Cerebellar cortex (tissue), 1 donor: ENCODE data around the gene SLC29A1.
"Not testable (repeated sequence)": the region's sequence is repeated elsewhere in the genome, so short reads cannot be mapped to it uniquely, and the experiment has no call there.

Source experiments
- DNase-seq: peaks from one replicate; pipeline ENCODE4 v3.0.0-alpha.2; 2015; ENCODE audit warnings: low spot score

SLC29A1 gene

GRCh38 chr6:44222486-44223318 is 693 bp upstream of the SLC29A1 start:
- peak; percentile 47 for DNase-seq

- DNase-seq = peak; percentile 63
Observed at GRCh38 chr6:44224029-44224964, 902 bp downstream of the SLC29A1 start.

- DNase-seq = no peak
Observed at GRCh38 chr6:44224965-44225305, 1.5 kb downstream of the SLC29A1 start.

GRCh38 chr6:44225579-44226325 is 2.4 kb downstream of the SLC29A1 start:
- DNase-seq = no peak

GRCh38 chr6:44226368-44227147 is 3.2 kb downstream of the SLC29A1 start:
- peak; percentile 60 for DNase-seq

- peak; percentile 40 for DNase-seq
Observed at GRCh38 chr6:44227148-44227793, 3.9 kb downstream of the SLC29A1 start.

GRCh38 chr6:44228031-44228430 is 4.6 kb downstream of the SLC29A1 start:
- DNase-seq = no peak

GRCh38 chr6:44228433-44228832 is 5.0 kb downstream of the SLC29A1 start:
- no peak for DNase-seq

GRCh38 chr6:44228836-44229235 is 5.4 kb downstream of the SLC29A1 start:
- DNase-seq = no peak

GRCh38 chr6:44229376-44230033 is 6.1 kb downstream of the SLC29A1 start:
- no peak for DNase-seq

- no peak for DNase-seq
Observed at GRCh38 chr6:44230034-44230675, 6.8 kb downstream of the SLC29A1 start.

- DNase-seq = not testable (repeated sequence)
Observed at GRCh38 chr6:44231426-44231825, 8.0 kb downstream of the SLC29A1 start.

- no peak for DNase-seq
Observed at GRCh38 chr6:44232676-44233566, 9.5 kb downstream of the SLC29A1 start.

GRCh38 chr6:44233567-44234100 is 10.2 kb downstream of the SLC29A1 start:
- DNase-seq = no peak

GRCh38 chr6:44234101-44235025 is 11.0 kb downstream of the SLC29A1 start:
- DNase-seq = peak; percentile 90

- DNase-seq = no peak
Observed at GRCh38 chr6:44235269-44235668, 11.9 kb downstream of the SLC29A1 start.

- DNase-seq = no peak
Observed at GRCh38 chr6:44235891-44236516, 12.6 kb downstream of the SLC29A1 start.
